Hematopoietic multipotent progenitor cell (in vitro differentiated cells): Measurements from ENCODE around the gene NAALADL2. TPM values are rescaled to one million over a fixed set of nuclear protein-coding genes. Genes with fewer than 3 reads are reported as not detected.
"Not testable (repeated sequence)": the region's sequence is repeated elsewhere in the genome, so short reads cannot be mapped to it uniquely, and the experiment has no call there.

Experiments used
- DNase-seq, 3 donors: peaks; one replicate each; pipeline ENCODE4 v3.0.0-alpha.2; 2011 to 2015; ENCODE audit warnings: low read depth in 2 of 3, low spot score in 2 of 3
- total RNA-seq: library from RNA; depleted of rRNA; stranded (reverse); fragments of >200 nt; gene quantifications from one replicate; pipeline ENCODE4 v1.2.3, GENCODE V29; 2012

The NAALADL2 gene
- total RNA-seq, 1 donor, result 4.6 TPM

DNA sequence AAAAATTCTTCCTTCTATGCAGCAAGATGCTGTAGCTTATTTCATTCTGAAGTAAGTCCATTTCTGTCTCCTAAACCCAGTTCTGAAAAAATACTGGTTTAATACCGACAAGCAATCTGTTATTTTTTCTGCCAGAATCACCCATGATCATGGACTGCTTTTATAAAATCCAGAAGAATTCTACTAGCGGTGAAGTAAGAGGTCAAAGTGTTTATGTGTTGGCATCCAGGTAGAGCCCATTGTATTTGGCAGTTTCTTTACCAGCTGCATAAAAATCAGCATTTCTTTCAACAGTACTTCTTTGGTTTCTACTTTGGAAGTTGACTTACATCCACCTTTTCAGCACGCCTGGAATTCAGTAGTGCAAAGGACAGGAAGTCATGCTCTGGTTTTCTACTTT is 484.8 kb downstream of the NAALADL2 start:
- no peak for DNase-seq

DNA sequence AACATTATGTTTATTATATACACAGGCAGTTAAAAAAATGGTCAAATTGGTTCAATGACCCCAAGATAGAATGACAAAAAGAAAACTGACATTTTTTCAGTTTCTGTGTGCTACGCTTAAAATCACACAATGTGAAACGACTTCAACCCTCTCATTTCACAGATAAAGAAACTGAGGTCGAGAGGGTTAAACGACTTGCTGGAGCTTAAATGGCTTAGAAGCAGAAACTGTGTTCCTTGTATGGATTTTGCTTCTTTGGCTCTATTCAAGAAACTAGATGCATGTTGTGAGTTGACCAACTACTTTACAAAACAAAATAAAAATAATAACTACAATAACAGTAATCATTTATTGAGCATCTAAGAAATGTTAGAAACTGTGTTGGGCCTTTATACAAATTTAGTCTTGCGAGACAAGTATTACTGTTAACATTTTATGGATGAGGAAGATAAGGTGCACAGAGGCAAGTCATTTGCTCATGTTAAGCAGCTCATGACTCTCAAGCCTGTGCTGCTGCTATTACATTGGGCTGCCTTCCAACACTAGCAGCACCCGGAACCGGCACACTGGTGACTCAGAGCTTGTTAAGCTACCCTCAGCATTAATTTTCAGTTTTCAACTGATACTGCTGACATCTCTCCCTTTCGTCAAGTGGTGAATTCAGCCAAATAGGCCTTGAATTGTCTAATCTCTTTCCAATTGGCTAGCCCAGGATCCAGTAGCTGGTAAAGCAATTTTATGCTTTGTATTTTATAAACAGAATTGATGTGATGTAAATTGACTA is 487.6 kb downstream of the NAALADL2 start:
- peak in 1 of 3 donors; percentile 54 for DNase-seq

DNA sequence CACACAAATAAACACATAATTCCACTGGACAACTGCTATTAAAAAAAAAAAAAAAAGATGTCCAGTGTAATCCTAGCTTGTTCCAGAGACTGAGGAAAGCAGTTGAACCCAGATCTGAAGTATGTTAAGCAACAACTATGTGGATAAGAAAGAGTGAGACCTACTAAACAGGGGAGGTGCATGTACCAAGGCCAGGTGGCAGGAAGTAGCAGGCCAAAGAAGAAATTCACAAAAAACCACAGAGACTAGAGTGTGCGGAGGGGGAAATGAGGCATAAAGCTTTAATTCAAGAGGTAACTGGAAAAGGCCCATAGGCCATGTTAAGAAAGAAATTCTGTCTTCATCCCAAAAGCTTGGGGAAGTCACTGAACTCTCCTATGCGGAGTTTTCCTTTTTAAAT is 490.0 kb downstream of the NAALADL2 start:
- DNase-seq, result peak in 1 of 3 donors; percentile 9

DNA sequence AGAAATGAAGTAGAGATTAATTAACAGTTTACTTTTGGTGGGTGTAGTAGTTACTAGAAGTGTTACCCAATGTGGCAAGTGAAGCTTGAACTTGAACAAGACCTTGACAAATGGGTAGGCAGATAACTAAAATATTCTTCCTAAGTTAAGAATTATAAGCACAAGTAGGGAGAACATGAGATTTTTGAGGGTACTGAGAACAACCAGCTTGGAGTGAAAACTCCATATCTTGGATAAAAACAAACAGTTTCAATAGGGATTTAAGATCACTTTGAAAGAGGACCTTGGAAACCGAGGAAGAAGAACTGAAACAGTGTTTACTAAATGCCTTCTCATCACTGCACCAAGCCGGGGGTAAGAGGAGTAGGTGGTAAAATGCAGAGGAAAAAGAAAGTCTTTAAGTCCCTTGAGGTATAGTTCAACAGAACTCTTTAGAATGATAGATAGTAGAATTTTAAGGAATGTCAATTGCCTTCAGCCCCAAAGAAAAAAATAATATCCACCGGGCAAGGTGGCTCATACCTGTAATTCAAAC is 496.7 kb downstream of the NAALADL2 start:
- no peak for DNase-seq

DNA sequence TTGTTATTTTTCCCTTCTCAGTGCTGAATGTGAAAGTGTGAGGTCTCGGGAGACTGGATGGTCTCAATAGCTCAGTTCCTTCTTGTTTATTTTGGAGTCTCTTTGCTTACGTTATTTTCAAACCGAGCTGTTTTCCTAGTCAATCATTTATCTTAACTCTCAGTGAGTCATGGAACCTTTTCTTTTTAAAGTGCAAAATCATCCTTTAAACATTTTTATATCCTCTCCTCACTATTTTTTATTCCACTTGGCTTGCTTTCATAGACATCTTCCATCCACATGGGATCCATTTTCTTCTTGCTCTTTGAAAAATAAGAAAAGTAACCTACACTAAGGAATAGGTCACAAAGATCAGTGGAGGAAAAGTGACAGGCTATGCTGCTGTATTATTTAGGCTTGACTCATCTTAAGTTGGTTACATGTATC is 497.8 kb downstream of the NAALADL2 start:
- DNase-seq, result no peak

DNA sequence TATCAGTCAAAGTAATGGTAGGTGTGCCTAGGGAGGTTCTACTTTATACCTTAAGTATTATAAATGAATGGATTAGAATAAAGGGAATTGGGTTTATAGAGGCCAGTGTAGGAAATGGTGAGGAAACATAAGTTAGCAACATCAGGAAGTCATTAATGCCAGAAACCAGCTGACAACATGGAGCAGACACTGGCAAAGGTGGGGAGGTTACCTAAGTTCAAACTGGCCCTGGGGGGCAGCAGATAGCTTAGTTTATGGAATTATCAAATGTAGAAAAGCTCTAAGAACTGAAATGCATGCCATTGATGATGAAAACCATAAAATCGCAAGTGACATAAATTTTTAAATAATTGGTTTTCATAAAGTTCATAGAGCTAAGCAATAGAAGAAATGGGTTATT is 498.6 kb downstream of the NAALADL2 start:
- peak in 1 of 3 donors; percentile 21 for DNase-seq

DNA sequence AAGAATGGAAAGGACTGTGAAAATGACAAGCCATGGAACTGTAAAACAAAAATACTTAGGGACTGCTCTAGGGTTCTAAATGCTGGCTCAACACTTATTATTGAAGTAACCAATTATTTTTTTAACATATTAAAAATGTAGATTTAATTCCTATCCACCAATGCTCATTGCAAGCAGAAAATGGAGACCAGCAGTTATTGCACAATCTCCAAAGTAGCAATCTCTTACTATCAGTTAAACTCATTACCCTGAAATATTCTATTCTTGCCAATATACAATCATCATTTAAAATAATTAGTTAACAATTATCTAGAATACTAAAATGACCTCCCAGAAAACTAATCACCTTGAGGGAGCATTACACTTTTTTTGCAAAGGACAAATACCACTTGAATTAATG is 499.8 kb downstream of the NAALADL2 start:
- DNase-seq, result no peak

DNA sequence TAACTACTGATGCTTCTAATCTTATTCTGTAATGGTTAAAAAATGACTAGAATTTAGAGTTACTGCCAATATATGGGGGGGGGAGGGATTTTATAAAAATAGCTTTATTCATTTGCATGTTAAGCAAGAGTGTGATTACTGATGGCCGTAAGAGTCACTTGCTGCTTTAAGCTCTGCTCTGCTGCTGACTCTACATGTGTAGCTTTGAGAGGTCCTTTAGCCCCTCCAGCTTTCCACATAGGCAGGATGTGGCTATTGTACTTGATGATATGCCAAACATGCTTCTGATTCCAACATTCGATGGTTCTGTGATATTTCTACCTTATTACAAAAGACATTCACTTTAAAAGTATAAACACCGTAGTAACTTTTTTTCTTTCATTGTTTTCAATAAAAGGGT is 511.3 kb downstream of the NAALADL2 start:
- not testable (repeated sequence) for DNase-seq

DNA sequence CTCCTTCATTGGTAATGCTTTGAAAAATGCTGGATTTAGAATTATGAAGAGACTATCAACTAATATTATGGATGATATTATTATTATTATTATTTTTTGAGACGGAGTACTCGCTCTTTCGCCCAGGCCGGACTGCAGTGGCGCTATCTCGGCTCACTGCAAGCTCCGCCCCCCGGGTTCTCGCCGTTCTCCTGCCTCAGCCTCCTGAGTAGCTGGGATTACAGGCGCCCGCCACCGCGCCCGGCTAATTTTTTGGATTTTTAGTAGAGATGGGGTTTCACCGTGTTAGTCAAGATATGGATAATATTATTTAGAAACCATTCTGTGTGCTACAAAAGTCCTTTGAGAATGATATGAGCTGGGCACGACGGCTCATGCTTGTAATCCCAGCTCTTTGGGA is 512.1 kb downstream of the NAALADL2 start:
- not testable (repeated sequence) for DNase-seq

DNA sequence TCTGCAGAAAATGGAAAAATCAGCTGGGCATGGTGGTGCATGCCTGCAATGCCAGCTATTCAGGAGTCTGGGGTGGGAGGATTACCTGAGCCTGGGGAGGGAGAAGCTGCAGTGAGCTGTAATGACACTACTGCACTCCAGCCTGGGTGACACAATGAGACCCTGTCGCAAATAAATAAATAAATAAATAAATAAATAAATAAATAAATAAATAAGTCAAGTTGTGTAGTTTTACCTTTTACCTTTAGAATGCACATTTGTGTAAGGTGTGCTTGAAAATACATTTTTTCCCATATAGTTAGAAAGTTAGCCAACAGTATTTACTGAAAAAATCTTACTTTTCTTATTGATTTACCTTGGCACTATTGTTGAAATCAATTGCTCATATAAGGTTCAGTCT is 515.6 kb downstream of the NAALADL2 start:
- no peak for DNase-seq

DNA sequence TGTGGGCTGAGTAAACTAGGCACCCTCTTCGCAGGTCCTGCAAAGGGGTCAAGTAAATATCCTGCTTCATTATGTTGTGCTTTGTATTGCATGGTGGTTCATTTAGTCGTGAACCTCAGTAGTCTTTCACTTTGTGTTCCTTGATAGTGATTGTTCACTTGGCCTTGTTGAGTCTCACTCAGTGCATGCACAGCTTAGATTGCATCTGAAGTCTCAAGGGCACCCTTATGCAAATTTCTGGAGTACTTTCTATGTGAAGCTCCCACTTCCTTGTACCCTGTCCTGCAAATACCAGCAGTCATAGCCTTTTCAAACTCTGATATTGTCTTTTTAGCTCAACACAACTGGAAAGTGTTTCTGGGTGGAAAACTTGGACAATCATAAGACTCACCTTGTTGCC is 519.2 kb downstream of the NAALADL2 start:
- DNase-seq, result no peak

DNA sequence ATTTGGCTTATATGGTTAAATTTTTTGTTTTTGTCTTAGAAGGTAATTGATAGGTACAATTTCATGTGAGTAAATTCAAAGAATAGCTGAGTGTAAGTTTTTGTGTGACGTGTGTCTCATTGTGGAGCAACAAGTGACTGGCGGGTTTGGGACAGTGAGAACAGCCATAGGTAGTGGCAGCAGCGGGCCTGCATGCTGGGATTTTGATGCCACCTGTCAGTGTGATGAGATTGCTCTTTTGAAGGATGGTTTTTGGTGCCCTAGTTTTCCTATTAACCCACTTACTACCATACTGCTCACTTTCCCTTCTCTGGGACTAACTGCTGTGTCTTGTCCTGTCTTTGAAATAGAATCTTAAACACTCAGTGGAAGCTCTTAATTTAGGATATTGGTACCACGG is 522.6 kb downstream of the NAALADL2 start:
- DNase-seq, result no peak

DNA sequence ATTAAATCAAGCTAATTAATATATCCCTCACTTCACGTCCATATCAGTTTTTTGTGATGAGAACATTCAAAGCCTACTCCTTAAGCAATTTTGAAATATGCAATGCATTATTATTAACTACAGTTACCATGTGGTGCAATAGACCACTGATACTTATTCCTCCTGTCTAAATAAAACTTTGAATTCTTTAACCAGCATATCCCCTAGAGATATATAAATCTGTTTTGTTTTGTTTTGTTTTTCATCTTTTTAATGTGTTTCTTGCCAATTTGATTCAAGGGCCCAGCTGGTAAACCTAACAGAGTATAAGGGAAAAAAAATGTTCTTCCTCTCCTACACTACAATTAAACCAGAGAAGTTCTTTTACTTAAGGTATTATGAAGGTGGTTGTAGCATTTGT is 524.2 kb downstream of the NAALADL2 start:
- DNase-seq, result no peak

DNA sequence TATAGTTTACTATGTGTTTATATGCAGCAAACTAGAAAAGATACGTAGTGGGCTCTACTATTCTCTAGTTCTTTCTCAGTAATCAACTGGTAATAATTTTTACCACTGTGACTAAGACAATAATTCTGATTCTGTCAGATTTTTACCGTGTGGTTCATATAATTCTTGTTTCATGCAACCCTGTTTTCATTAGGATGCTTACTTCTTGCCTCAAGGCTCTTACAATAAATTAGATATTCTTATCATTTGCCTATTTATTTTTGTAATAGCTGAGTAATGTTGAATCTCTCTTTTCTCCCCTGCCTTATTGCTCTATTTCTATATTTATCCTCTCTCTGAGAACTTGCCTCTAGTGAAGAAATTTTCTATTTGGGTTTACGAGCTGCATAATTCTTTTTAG is 524.7 kb downstream of the NAALADL2 start:
- DNase-seq, result no peak

DNA sequence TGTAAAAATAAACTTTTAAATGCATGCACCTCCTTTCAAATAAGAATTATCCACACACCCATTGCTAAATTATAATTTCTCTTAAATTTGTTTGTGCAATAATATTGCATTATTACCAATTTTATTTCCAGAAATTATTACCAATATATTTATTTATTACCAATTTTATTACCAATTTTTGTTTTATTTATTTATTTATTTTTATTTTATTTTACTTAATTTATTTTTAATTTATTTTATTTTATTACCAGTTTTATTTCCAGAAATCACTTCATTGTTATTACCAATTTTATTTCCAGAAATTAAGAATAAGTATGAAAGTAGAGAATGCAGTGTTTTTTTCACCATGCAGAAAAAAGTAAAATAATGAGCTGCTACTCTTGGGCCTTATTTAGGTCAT is 525.4 kb downstream of the NAALADL2 start:
- DNase-seq, result no peak

DNA sequence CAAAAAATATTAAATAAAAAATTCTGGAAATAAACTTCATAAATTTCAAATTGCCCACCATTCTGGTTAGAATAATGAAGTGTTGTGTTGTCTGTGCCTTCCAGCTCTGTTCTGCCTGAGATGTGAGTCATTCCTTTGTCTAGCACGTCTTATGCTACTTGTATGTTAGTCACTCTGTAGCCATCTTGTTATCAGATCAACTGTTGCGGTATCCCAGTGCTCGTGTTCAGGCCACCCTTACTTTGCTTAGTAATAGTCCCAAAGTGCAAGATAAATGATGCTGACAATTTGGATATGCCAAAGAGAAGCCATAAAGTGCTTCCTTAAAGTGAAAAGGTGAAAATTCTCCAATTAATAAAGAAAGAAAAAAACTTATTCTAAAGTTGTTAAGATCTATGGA is 527.5 kb downstream of the NAALADL2 start:
- DNase-seq, result no peak

DNA sequence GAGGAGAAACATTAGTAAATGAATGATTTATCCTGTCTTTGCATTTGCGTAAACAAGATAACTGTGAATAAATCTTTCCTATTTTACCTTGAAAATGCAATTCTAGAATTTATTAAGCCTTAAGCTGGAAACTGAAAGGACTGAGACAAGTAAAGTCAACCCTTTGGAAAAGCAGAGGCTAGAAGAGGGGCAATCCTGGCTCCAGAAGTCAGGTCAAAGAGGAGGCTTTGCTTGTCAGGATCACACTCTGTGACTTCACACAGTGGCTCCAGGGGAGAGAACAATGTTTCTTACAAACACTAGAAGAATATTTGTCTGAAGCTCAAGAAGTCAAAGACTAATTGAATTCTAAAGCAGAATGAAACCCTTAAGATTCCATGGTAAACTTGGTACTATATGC is 530.4 kb downstream of the NAALADL2 start:
- no peak for DNase-seq

DNA sequence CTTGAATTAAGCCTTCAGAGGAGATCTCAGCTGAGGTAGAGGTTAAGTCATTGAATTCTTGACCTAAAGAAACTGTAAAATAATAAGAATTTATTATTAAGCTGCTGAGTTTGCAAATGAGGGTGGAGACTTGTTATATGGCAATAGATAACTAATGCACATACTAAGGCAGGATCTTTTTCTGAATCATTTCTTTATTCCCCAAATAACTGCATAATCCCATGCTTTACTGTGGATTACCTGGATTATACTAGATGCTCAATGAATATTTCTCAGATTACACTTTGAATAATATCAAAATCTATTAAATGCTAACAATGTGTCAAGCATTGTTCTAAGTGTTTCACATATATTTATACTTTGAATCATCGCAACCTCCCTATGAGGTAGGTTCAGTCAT is 532.5 kb downstream of the NAALADL2 start:
- no peak for DNase-seq

DNA sequence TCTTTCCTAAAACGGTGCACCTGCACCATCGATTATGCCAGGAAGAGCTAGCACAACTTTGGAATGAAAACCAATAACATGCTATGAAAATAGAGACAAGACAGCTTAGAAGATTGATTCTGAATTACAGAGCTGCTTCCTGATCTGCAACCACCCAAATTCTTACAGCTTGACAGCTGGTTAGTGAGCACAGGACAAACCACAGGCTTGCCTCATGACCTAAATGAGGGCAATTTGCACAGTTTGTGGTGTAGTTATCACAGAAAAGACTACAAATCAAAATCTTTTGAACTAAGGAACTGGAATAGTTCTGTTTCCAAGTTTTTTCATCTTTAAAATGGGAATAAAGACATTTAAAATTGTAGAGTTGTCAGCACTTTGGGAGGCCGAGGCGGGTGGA is 533.5 kb downstream of the NAALADL2 start:
- peak in 1 of 3 donors; percentile 1 for DNase-seq

DNA sequence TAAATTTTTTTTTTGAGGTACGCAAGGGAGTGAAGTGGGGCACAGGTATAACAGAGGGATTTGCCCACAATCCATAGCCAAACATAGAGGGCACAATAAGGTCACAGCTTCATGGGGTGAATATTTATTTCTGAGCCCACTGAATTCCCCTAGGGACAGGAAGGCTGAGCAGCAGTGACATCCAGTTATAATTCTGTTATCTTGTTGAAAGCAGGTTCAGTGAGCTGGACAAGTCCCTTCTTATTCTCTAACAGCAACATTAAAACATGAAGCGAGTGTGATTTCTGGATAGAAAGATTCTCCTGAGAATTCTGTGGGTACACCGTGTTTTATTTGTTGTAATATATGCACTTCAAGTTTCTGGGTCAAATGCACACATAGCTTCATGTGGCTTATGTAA is 538.2 kb downstream of the NAALADL2 start:
- DNase-seq, result no peak

DNA sequence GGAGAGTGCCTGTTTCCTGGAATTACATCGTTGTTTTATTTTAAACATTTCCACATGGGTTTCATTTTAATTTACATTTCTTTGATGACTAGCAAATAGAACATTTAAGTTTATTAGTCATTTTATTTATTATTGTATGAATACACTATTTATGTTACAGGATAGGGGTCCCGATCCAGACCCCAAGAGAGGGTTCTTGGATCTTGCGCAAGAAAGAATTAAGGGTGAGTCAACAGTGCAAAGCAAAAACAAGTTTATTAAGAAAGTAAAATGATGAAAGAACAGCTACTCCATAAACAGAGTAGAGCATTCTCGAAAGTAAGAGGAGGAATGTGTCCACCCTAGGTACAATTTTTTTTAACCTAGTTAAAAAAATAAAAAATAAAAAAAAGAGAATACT is 539.5 kb downstream of the NAALADL2 start:
- no peak for DNase-seq

DNA sequence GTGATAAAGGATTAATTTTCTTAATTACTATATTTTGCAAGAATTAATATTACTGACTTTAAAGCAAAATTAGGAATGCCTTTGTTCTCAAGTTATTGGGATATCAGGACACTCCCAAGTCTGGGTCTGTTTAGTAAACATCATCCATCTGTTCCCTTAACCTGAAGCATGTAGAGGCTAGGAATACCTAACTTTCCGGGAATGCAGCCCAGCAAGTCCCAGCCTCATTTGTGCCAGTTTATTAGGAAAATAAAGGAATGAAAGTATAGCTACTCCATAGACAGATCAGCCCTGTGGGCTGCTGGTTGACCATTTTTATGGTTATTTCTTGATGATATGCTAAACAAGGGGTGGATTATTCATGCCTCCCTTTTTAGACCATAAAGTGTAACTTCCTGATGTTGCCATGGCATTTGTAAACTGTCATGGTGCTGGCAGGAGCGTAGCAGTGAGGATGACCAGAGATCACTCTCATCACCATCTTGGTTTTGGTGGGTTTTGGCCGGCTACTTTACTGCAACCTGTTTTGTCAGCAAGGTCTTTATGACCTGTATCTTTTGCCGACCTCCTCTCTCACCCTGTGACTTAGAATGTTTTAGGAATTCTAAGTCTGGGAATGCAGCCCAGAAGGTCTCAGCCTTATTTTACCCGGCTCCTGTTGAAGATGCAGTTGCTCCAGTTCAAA is 540.2 kb downstream of the NAALADL2 start:
- DNase-seq, result no peak
